SIG-M5 treated with dmso at 0.1 percent for 504 hours (cell line): Measurements from ENCODE around the gene MADCAM1.

Experiments used
- DNase-seq: peaks from one replicate; lab custom pipeline; 2025; ENCODE audit not compliant: unreplicated experiment; lab: John Stamatoyannopoulos, UW

Gene MADCAM1

GRCh38 chr19:547836-548720 lies 51.8 kb downstream of the MADCAM1 start:
- no peak for DNase-seq

GRCh38 chr19:548886-549830 lies 52.9 kb downstream of the MADCAM1 start:
- DNase-seq = no peak

- no peak for DNase-seq
Observed at GRCh38 chr19:554817-555216, 58.5 kb downstream of the MADCAM1 start.
